Osteoblast (primary cell): ENCODE data around the gene OXSR1. TPM values are rescaled to one million over a fixed set of nuclear protein-coding genes. Genes with fewer than 3 reads are reported as not detected.

Source experiments
- DNase-seq: peaks from one replicate; pipeline ENCODE4 v3.0.0; 2011; ENCODE audit warnings: low spot score, mixed read lengths; ENCODE audit not compliant: insufficient read length; ENCODE audit errors: missing footprints
- H2AFZ ChIP-seq: 2 replicates; pipeline ENCODE4 v1.6.0; 2011; ENCODE audit warnings: mild to moderate bottlenecking, low read length
- H3K27ac ChIP-seq: 2 replicates; pipeline ENCODE4 v1.5.1; 2011; ENCODE audit warnings: mild to moderate bottlenecking, low read depth, low read length, moderate library complexity
- H3K27me3 ChIP-seq: 2 replicates; pipeline ENCODE4 v1.6.0; 2012; ENCODE audit warnings: mild to moderate bottlenecking, control low read depth, inconsistent platforms, low read length, moderate library complexity; ENCODE audit not compliant: insufficient read depth
- H3K36me3 ChIP-seq: 2 replicates; pipeline ENCODE4 v1.5.1; 2011; ENCODE audit warnings: mild to moderate bottlenecking, low read length, control low read depth, moderate library complexity; ENCODE audit not compliant: insufficient read depth
- H3K4me1 ChIP-seq: 2 replicates; pipeline ENCODE4 v1.5.1; 2011; ENCODE audit warnings: mild to moderate bottlenecking, low read length, control low read depth, moderate library complexity; ENCODE audit not compliant: insufficient read depth
- H3K4me2 ChIP-seq: 2 replicates; pipeline ENCODE4 v1.6.0; 2011; ENCODE audit warnings: mild to moderate bottlenecking, low read length; ENCODE audit not compliant: insufficient read depth
- H3K4me3 ChIP-seq: fragments of 200-600 bp; sonication (generic); 3 replicates; pipeline ENCODE4 v1.5.1; 2012; ENCODE audit warnings: mild to moderate bottlenecking, low read length, inconsistent platforms; ENCODE audit not compliant: insufficient read depth
- H3K79me2 ChIP-seq: 2 replicates; pipeline ENCODE4 v1.6.0; 2012; ENCODE audit warnings: mild to moderate bottlenecking, low read length, control low read depth, inconsistent platforms; ENCODE audit not compliant: insufficient read depth
- H3K9me3 ChIP-seq: 2 replicates; pipeline ENCODE4 v1.5.1; 2011; ENCODE audit warnings: low read depth, low read length, control low read depth
- H4K20me1 ChIP-seq: 2 replicates; pipeline ENCODE4 v1.6.0; 2012; ENCODE audit warnings: mild to moderate bottlenecking, low read length, control low read depth; ENCODE audit not compliant: insufficient read depth
- total RNA-seq: library from RNA; depleted of rRNA; stranded (reverse); fragments of >200 nt; gene quantifications from 2 replicates; pipeline ENCODE4 v1.2.3, GENCODE V29; 2012
- TF ChIP-seq, protein P1 (sequence below): IDR thresholded peaks from 2 replicates; pipeline ENCODE4 v1.5.1; 2011; ENCODE audit warnings: mild to moderate bottlenecking, low read depth, low read length, moderate library complexity; ENCODE audit errors: extremely low read depth

The OXSR1 gene
- total RNA-seq, 1 donor, result 50.3 TPM

DNA sequence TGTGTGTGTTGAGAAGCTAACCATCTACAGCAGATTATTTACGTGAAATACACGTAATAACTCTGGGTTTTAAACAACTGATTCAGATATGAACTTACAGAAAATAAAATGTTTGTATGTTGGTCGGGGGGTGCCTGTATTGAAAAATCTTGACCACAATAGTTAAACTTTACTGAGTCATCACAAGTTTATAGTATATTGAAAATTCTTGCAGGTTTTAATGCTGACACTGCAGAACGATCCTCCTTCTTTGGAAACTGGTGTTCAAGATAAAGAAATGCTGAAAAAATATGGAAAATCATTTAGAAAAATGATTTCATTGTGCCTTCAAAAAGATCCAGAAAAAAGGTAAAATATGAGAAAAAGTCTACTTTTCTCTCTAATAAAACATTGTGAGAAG, 59.0 kb downstream of the OXSR1 start:
- H4K20me1 ChIP-seq, result no peaks in the 10 kb centered on the region
- TF ChIP-seq, protein P1, sequence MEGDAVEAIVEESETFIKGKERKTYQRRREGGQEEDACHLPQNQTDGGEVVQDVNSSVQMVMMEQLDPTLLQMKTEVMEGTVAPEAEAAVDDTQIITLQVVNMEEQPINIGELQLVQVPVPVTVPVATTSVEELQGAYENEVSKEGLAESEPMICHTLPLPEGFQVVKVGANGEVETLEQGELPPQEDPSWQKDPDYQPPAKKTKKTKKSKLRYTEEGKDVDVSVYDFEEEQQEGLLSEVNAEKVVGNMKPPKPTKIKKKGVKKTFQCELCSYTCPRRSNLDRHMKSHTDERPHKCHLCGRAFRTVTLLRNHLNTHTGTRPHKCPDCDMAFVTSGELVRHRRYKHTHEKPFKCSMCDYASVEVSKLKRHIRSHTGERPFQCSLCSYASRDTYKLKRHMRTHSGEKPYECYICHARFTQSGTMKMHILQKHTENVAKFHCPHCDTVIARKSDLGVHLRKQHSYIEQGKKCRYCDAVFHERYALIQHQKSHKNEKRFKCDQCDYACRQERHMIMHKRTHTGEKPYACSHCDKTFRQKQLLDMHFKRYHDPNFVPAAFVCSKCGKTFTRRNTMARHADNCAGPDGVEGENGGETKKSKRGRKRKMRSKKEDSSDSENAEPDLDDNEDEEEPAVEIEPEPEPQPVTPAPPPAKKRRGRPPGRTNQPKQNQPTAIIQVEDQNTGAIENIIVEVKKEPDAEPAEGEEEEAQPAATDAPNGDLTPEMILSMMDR, result no peak
- peaks cover 43% of the 10 kb centered on the region for H3K4me1 ChIP-seq
- H3K4me3 ChIP-seq, result no peak overlapping the region
- H3K9me3 ChIP-seq, result no peaks in the 10 kb centered on the region
- DNase-seq, result no peak
- peaks cover 21% of the 10 kb centered on the region for H3K36me3 ChIP-seq
- H3K79me2 ChIP-seq, result peaks cover 27% of the 10 kb centered on the region
- no peak overlapping the region for H3K27ac ChIP-seq
- no peaks in the 10 kb centered on the region for H3K27me3 ChIP-seq
- H2AFZ ChIP-seq, result no peak overlapping the region
- no peak overlapping the region for H3K4me2 ChIP-seq

DNA sequence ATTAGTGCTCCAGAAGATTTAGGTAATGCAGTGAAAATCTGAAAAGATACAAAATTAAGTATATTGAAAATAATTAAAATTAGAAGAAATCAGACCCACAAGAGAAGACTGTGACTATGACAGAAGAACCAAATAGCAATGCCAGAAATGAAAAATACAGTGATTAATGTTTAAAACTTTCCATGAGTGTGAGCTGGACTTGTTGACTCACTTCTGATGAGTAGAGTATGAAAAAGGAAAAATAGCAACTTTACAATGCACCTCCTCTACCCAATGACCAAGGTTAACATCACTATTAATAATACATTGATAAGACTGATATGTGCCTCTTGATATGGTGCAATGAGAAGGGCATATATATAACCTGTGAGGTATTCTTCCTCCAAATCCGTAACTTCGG, 60.9 kb downstream of the OXSR1 start:
- DNase-seq, result no peak
- H3K27me3 ChIP-seq, result no peaks in the 10 kb centered on the region
- peaks cover 11% of the 10 kb centered on the region for H3K79me2 ChIP-seq
- TF ChIP-seq, protein P1, result no peak
- H3K36me3 ChIP-seq, result peaks cover 31% of the 10 kb centered on the region
- H3K4me1 ChIP-seq, result peaks cover 43% of the 10 kb centered on the region
- no peaks in the 10 kb centered on the region for H4K20me1 ChIP-seq
- no peak overlapping the region for H3K4me3 ChIP-seq
- H3K27ac ChIP-seq, result peak overlapping the region; percentile 83
- H3K9me3 ChIP-seq, result no peaks in the 10 kb centered on the region
- peak overlapping the region; percentile 57 for H3K4me2 ChIP-seq
- H2AFZ ChIP-seq, result no peak overlapping the region

DNA sequence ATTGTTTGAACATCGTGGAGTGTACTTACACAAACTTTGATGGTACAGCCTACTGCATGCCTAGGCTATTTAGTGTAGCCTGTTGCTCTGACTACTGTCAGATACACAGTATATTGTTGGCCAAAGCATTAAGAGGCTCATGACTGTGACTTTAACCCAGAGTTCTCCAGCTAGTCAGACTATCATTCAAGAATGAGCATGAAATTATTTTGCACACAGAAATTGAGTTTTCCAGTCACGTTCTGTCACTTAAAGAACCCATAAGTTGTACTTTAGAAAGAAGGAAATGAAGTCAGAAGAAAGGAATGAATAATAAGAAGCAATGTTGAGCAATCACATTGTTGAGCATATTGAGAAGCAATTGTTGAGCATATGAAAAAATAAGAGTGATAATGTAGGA, 62.7 kb downstream of the OXSR1 start:
- H3K79me2 ChIP-seq, result peaks cover 7% of the 10 kb centered on the region
- DNase-seq, result no peak
- H3K4me1 ChIP-seq, result peaks cover 43% of the 10 kb centered on the region
- H3K27ac ChIP-seq, result peak overlapping the region; percentile 83
- peaks cover 31% of the 10 kb centered on the region for H3K36me3 ChIP-seq
- H3K27me3 ChIP-seq, result no peaks in the 10 kb centered on the region
- H4K20me1 ChIP-seq, result no peaks in the 10 kb centered on the region
- H2AFZ ChIP-seq, result no peak overlapping the region
- peak overlapping the region; percentile 20 for H3K4me2 ChIP-seq
- no peak overlapping the region for H3K4me3 ChIP-seq
- TF ChIP-seq, protein P1, result no peak
- no peaks in the 10 kb centered on the region for H3K9me3 ChIP-seq

DNA sequence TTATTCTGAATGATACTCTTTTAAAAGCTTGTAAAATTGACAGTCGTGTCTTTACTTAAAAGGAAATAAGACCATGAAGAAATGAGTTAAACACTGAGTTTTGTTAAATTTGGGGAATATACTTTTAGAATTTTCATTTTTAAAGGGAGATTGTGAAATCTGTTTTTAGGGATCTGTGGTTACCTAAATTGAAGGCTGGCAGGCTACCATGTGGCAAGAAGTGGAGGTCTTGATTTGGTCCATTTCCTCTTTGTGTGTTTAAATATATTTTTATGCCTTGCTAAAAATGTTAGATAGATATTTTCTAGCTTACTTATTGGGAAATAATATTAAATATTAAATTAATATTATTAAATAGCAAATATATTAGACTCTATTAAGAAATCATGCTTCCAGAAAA, 63.7 kb downstream of the OXSR1 start:
- H3K79me2 ChIP-seq, result peaks cover 7% of the 10 kb centered on the region
- H4K20me1 ChIP-seq, result no peaks in the 10 kb centered on the region
- H2AFZ ChIP-seq, result no peak overlapping the region
- DNase-seq, result no peak
- peaks cover 43% of the 10 kb centered on the region for H3K4me1 ChIP-seq
- no peaks in the 10 kb centered on the region for H3K9me3 ChIP-seq
- peak overlapping the region; percentile 83 for H3K27ac ChIP-seq
- peaks cover 29% of the 10 kb centered on the region for H3K36me3 ChIP-seq
- no peak overlapping the region for H3K4me2 ChIP-seq
- H3K27me3 ChIP-seq, result no peaks in the 10 kb centered on the region
- no peak overlapping the region for H3K4me3 ChIP-seq
- TF ChIP-seq, protein P1, result no peak
